ENCODE measurements around the gene HPN. TPM values are rescaled to one million over a fixed set of nuclear protein-coding genes. Genes with fewer than 3 reads are reported as not detected.

Gene HPN
- polyA plus RNA-seq, 3 donors: 0.05 TPM; not detected in 2

DNA sequence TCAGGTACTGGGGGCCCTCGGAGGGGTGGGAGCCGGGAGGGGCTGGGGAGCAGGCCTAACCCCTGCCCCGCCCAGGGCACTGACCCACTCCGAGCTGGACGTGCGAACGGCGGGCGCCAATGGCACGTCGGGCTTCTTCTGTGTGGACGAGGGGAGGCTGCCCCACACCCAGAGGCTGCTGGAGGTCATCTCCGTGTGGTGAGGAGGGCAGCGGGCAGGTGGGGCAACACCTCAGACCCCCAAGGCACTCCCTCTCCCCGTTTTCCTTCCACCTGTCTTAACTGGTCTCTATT, 18.2 kb downstream of the HPN start:
- TF ChIP-seq, protein P1, sequence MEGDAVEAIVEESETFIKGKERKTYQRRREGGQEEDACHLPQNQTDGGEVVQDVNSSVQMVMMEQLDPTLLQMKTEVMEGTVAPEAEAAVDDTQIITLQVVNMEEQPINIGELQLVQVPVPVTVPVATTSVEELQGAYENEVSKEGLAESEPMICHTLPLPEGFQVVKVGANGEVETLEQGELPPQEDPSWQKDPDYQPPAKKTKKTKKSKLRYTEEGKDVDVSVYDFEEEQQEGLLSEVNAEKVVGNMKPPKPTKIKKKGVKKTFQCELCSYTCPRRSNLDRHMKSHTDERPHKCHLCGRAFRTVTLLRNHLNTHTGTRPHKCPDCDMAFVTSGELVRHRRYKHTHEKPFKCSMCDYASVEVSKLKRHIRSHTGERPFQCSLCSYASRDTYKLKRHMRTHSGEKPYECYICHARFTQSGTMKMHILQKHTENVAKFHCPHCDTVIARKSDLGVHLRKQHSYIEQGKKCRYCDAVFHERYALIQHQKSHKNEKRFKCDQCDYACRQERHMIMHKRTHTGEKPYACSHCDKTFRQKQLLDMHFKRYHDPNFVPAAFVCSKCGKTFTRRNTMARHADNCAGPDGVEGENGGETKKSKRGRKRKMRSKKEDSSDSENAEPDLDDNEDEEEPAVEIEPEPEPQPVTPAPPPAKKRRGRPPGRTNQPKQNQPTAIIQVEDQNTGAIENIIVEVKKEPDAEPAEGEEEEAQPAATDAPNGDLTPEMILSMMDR (IDR thresholded peaks at IDR 0.05): no peak
- H3K4me2 ChIP-seq (replicated peaks; ENCODE audit: extremely low read depth, low read length, poor library complexity, severe bottlenecking): no peak overlapping the region
- H3K27ac Mint-ChIP-seq: no peak overlapping the region
- DNase-seq: no peak
- no peaks in the 10 kb centered on the region for H3K27me3 ChIP-seq (ENCODE audit: control insufficient read depth in 2 of 2, insufficient read depth in 2 of 2, low read length in 2 of 2)
- H3K9me3 Mint-ChIP-seq: peaks cover 0 to 5% (median 0%) of the 10 kb centered on the region in 7 donors
- no peaks in the 10 kb centered on the region for H3K79me2 ChIP-seq (ENCODE audit: insufficient read depth, low read length)
- WGBS (ENCODE audit: insufficient coverage): 91% methylated on average over 14 of the region's 15 CpGs
- peaks cover 11 to 19% (median 15%) of the 10 kb centered on the region in 3 donors for H3K27me3 Mint-ChIP-seq (ENCODE audit: low read depth in 3 of 3)
- H4K20me1 ChIP-seq (ENCODE audit: insufficient read depth, low read length): no peaks in the 10 kb centered on the region
- no peak overlapping the region for H3K4me3 ChIP-seq (replicated peaks in 1 of 3; ENCODE audit: low read depth in 2 of 3, low read length in 3 of 3)
- H3K4me1 Mint-ChIP-seq: no peaks in the 10 kb centered on the region
- H3K36me3 ChIP-seq (replicated peaks in 1 of 2; ENCODE audit: control insufficient read depth in 1 of 2, insufficient read depth in 2 of 2, low read length in 2 of 2): no peaks in the 10 kb centered on the region
- no peak overlapping the region for H3K4me3 Mint-ChIP-seq
- H3K9me3 ChIP-seq (replicated peaks in 1 of 2; ENCODE audit: control insufficient read depth in 1 of 2, insufficient read depth in 1 of 2, low read length in 2 of 2): no peaks in the 10 kb centered on the region
- no peaks in the 10 kb centered on the region for H3K36me3 Mint-ChIP-seq
- H2AFZ ChIP-seq (ENCODE audit: insufficient read depth, low read depth, low read length, poor library complexity, severe bottlenecking): no peak overlapping the region
- H3K4me1 ChIP-seq (ENCODE audit: control insufficient read depth in 1 of 2, insufficient read depth in 2 of 2, low read length in 2 of 2): no peaks in the 10 kb centered on the region
- no peak overlapping the region for H3K27ac ChIP-seq (ENCODE audit: low read depth in 1 of 2, low read length in 2 of 2)
- no peak overlapping the region for H3K9ac ChIP-seq (ENCODE audit: insufficient read depth, low read length, poor library complexity, severe bottlenecking)
- intact Hi-C loops (cut with micrococcal nuclease): no loop called here

DNA sequence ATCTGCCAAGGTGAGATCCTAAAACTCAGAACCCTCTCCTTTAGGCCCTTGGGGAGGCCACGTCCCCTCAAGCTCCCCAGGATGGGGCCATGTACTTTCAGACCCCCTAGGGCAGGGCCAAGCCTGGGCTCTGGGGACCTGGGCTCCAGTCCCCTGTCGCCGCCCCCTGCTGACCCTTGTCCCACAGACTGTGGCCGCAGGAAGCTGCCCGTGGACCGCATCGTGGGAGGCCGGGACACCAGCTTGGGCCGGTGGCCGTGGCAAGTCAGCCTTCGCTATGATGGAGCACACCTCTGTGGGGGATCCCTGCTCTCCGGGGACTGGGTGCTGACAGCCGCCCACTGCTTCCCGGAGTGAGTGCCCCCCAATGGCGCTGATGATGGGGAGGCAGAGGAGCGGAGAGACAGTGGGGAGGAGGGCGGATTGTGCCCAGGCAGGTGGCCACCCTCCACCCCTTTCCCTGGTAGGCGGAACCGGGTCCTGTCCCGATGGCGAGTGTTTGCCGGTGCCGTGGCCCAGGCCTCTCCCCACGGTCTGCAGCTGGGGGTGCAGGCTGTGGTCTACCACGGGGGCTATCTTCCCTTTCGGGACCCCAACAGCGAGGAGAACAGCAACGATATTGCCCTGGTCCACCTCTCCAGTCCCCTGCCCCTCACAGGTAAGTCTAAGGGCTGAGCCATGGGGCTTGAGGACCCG, 18.8 kb downstream of the HPN start:
- no peak overlapping the region for H3K4me3 ChIP-seq (replicated peaks in 1 of 3; ENCODE audit: low read depth in 2 of 3, low read length in 3 of 3)
- H3K27ac ChIP-seq (ENCODE audit: low read depth in 1 of 2, low read length in 2 of 2): no peak overlapping the region
- H3K4me2 ChIP-seq (replicated peaks; ENCODE audit: extremely low read depth, low read length, poor library complexity, severe bottlenecking): no peak overlapping the region
- H3K9me3 Mint-ChIP-seq: peaks cover 0 to 5% (median 0%) of the 10 kb centered on the region in 7 donors
- 93% methylated on average over 22 of the region's 29 CpGs for WGBS (ENCODE audit: insufficient coverage)
- no peaks in the 10 kb centered on the region for H4K20me1 ChIP-seq (ENCODE audit: insufficient read depth, low read length)
- no peaks in the 10 kb centered on the region for H3K36me3 ChIP-seq (replicated peaks in 1 of 2; ENCODE audit: control insufficient read depth in 1 of 2, insufficient read depth in 2 of 2, low read length in 2 of 2)
- no peak overlapping the region for H2AFZ ChIP-seq (ENCODE audit: insufficient read depth, low read depth, low read length, poor library complexity, severe bottlenecking)
- no peaks in the 10 kb centered on the region for H3K79me2 ChIP-seq (ENCODE audit: insufficient read depth, low read length)
- no peaks in the 10 kb centered on the region for H3K36me3 Mint-ChIP-seq
- intact Hi-C loops (cut with micrococcal nuclease): no loop called here
- H3K4me1 Mint-ChIP-seq: no peaks in the 10 kb centered on the region
- no peaks in the 10 kb centered on the region for H3K4me1 ChIP-seq (ENCODE audit: control insufficient read depth in 1 of 2, insufficient read depth in 2 of 2, low read length in 2 of 2)
- no peak overlapping the region for H3K9ac ChIP-seq (ENCODE audit: insufficient read depth, low read length, poor library complexity, severe bottlenecking)
- TF ChIP-seq, protein P1 (IDR thresholded peaks at IDR 0.05): no peak
- H3K9me3 ChIP-seq (replicated peaks in 1 of 2; ENCODE audit: control insufficient read depth in 1 of 2, insufficient read depth in 1 of 2, low read length in 2 of 2): no peaks in the 10 kb centered on the region
- no peak for DNase-seq
- H3K4me3 Mint-ChIP-seq: no peak overlapping the region
- H3K27me3 ChIP-seq (ENCODE audit: control insufficient read depth in 2 of 2, insufficient read depth in 2 of 2, low read length in 2 of 2): no peaks in the 10 kb centered on the region
- no peak overlapping the region for H3K27ac Mint-ChIP-seq
- H3K27me3 Mint-ChIP-seq (ENCODE audit: low read depth in 3 of 3): peaks cover 11 to 17% (median 11%) of the 10 kb centered on the region in 3 donors
